HepG2 (cell line): ENCODE measurements around the gene IFIT3. TPM values are rescaled to one million over a fixed set of nuclear protein-coding genes. Genes with fewer than 3 reads are reported as not detected.

Source experiments
- FOXK2 ChIP-seq: fragments of 450-650 bp; IDR thresholded peaks from 2 replicates; pipeline ENCODE4 v1.6.1; 2016
- HNF4A ChIP-seq: sonication (generic); formaldehyde crosslinking; IDR thresholded peaks from 2 replicates; pipeline ENCODE4 v1.4.0; 2020; ENCODE audit warnings: missing genetic modification reagents
- KAT8 ChIP-seq: IDR thresholded peaks from 2 replicates; pipeline ENCODE4 v1.6.1; 2016; ENCODE audit warnings: missing genetic modification reagents, missing compliant biosample characterization
- MBNL3 ChIP-seq: fragments of 250-450 bp; sonication (Bioruptor Pico); conservative IDR thresholded peaks from 2 replicates; pipeline ENCODE4 v1.8.0; 2022; ENCODE audit warnings: mild to moderate bottlenecking, inconsistent platforms
- NONO ChIP-seq, 2 experiments: fragments of 450-650 bp in 1 of 2; sonication (generic) in 1 of 2; formaldehyde crosslinking in 1 of 2; IDR thresholded peaks in 1 of 2; conservative IDR thresholded peaks in 1 of 2; 2 replicates each; pipeline versions ENCODE4 v1.6.1 to v1.8.0; 2017 to 2022; ENCODE audit warnings: mild to moderate bottlenecking in 1 of 2, missing genetic modification reagents in 1 of 2, moderate library complexity in 1 of 2
- RBM22 ChIP-seq: fragments of 200-400 bp; formaldehyde crosslinking; optimal IDR thresholded peaks from 2 replicates; pipeline ENCODE3; 2017; ENCODE audit warnings: mild to moderate bottlenecking, low read length, moderate library complexity
- SIN3A ChIP-seq: IDR thresholded peaks from 2 replicates; pipeline ENCODE4 v1.6.1; 2011; ENCODE audit warnings: low read depth, mild to moderate bottlenecking, control low read depth, low read length, borderline replicate concordance
- SPEN ChIP-seq: sonication (generic); formaldehyde crosslinking; IDR thresholded peaks from 2 replicates; pipeline ENCODE4 v1.5.1; 2020; ENCODE audit warnings: low read depth, mild to moderate bottlenecking, missing genetic modification reagents
- TGIF2 ChIP-seq: IDR thresholded peaks from 2 replicates; pipeline ENCODE4 v1.6.1; 2016; ENCODE audit warnings: control low read depth, missing compliant biosample characterization
- YY1 ChIP-seq: IDR thresholded peaks from 2 replicates; pipeline ENCODE4 v1.6.1; 2011; ENCODE audit warnings: low read length, low read depth, moderate library complexity, mild to moderate bottlenecking; ENCODE audit not compliant: insufficient read depth, insufficient replicate concordance
- ZNF296 ChIP-seq: sonication (generic); formaldehyde crosslinking; conservative IDR thresholded peaks from 2 replicates; pipeline ENCODE4 v1.5.0; 2020; ENCODE audit warnings: mild to moderate bottlenecking, missing genetic modification reagents
- ZNF362 ChIP-seq: sonication (generic); formaldehyde crosslinking; IDR thresholded peaks from 2 replicates; pipeline ENCODE4 v1.4.0; 2020; ENCODE audit warnings: missing genetic modification reagents, mild to moderate bottlenecking, borderline replicate concordance
- ZNF512 ChIP-seq: sonication (generic); formaldehyde crosslinking; IDR thresholded peaks from 2 replicates; pipeline ENCODE4 v1.4.0; 2020; ENCODE audit warnings: mild to moderate bottlenecking, missing genetic modification reagents
- ZNF562 ChIP-seq: sonication (generic); formaldehyde crosslinking; IDR thresholded peaks from 2 replicates; pipeline ENCODE4 v1.8.0; 2022; ENCODE audit warnings: missing genetic modification reagents, borderline replicate concordance
- ZNF569 ChIP-seq: sonication (generic); formaldehyde crosslinking; IDR thresholded peaks from 2 replicates; pipeline ENCODE4 v1.5.0; 2020; ENCODE audit warnings: mild to moderate bottlenecking, missing genetic modification reagents, moderate library complexity, borderline replicate concordance
- ZNF614 ChIP-seq: IDR thresholded peaks from 2 replicates; pipeline ENCODE4 v1.6.1; 2018; ENCODE audit warnings: missing biosample characterization, missing genetic modification reagents, inconsistent platforms, borderline replicate concordance
- ZNF740 ChIP-seq: sonication (generic); formaldehyde crosslinking; IDR thresholded peaks from 2 replicates; pipeline ENCODE4 v1.4.0; 2020; ENCODE audit warnings: missing genetic modification reagents
- ZNF878 ChIP-seq: sonication (generic); formaldehyde crosslinking; IDR thresholded peaks from 2 replicates; pipeline ENCODE4 v1.8.1; 2023; ENCODE audit warnings: mild to moderate bottlenecking, missing genetic modification reagents, moderate library complexity
- polyA plus RNA-seq, 8 experiments: library from polyadenylated mRNA; depleted of rRNA in 3 of 8; stranded (reverse) in 7 of 8; unstranded in 1 of 8; fragments of >200 nt; fragmentation: Illumina TruSeq in 4 of 8; extraction: Trizol in 4 of 8; gene quantifications; 2 replicates each; pipeline versions ENCODE4 v1.2.1 to v1.2.3, GENCODE V29; 2011 to 2016; ENCODE audit warnings: low read depth in 4 of 8, missing spikeins in 1 of 8, mixed read lengths in 1 of 8; ENCODE audit not compliant: insufficient read depth in 1 of 8
- total RNA-seq, 5 experiments: library from RNA; depleted of rRNA; stranded (reverse); fragments of >200 nt; fragmentation: Illumina TruSeq; extraction: Trizol; gene quantifications; 2 replicates each; pipeline ENCODE4 v1.2.3, GENCODE V29; 2016; ENCODE audit warnings: low read depth in 1 of 5
- TF ChIP-seq, protein P1 (sequence below): sonication (generic); formaldehyde crosslinking; IDR thresholded peaks from 2 replicates; pipeline ENCODE4 v1.4.0; 2020; ENCODE audit warnings: missing genetic modification reagents, borderline replicate concordance
- TF ChIP-seq, protein P2 (sequence below): IDR thresholded peaks from 2 replicates; pipeline ENCODE4 v1.6.1; 2018; ENCODE audit warnings: missing genetic modification reagents, mild to moderate bottlenecking, missing compliant biosample characterization

IFIT3 gene
- total and polyA plus RNA-seq, 2 of the 13 experiments (the other 11 are each of a cell fraction or from before 2014, with no cell fraction given): 0.48 to 3.1 TPM

DNA sequence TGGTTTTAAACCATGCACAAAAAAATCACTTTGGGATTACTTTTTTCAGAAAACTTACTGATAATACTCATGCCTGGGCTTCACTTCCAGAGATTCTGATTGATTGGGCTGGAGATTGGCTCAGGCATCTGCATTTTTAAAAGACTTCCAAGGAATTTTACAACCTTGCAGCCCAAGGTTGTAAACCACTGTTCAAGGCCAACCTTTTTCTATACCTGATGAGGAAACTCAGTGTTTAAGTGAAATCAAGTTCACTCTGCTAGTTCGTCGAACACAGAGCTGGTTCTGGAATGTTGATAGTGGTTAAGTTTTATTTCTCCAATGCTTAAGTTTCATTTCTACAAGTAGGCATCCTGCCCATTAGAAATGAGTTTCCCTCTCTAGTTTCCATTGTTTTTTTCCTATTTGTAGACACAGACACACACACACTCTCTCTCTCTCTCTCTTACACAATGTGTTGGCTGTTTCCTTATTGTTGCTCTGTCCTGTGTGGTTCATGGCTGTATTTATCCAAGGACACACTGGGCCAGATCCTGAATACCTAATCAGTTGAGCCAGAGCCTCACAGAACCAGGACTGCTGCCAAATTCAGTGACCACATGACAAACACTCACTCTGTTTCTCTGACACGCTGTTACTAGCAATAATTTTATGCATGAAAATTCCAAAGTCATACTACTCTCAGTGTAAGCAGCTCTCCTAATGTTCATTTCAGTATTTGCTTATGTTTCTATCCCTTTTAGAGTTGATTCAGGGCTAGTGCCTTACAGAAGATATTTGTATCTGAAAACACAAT is 46.3 kb downstream of the IFIT3 start (continued):
- TF ChIP-seq ZNF740 (CRISPR knock-in tag): no peak
- 0 out of 2 replicates have a peak, but pooled peaks have one; percentile 25 for TF ChIP-seq MBNL3 (CRISPR knock-in tag)
- peak; percentile 90 for TF ChIP-seq FOXK2
- TF ChIP-seq, protein P1, sequence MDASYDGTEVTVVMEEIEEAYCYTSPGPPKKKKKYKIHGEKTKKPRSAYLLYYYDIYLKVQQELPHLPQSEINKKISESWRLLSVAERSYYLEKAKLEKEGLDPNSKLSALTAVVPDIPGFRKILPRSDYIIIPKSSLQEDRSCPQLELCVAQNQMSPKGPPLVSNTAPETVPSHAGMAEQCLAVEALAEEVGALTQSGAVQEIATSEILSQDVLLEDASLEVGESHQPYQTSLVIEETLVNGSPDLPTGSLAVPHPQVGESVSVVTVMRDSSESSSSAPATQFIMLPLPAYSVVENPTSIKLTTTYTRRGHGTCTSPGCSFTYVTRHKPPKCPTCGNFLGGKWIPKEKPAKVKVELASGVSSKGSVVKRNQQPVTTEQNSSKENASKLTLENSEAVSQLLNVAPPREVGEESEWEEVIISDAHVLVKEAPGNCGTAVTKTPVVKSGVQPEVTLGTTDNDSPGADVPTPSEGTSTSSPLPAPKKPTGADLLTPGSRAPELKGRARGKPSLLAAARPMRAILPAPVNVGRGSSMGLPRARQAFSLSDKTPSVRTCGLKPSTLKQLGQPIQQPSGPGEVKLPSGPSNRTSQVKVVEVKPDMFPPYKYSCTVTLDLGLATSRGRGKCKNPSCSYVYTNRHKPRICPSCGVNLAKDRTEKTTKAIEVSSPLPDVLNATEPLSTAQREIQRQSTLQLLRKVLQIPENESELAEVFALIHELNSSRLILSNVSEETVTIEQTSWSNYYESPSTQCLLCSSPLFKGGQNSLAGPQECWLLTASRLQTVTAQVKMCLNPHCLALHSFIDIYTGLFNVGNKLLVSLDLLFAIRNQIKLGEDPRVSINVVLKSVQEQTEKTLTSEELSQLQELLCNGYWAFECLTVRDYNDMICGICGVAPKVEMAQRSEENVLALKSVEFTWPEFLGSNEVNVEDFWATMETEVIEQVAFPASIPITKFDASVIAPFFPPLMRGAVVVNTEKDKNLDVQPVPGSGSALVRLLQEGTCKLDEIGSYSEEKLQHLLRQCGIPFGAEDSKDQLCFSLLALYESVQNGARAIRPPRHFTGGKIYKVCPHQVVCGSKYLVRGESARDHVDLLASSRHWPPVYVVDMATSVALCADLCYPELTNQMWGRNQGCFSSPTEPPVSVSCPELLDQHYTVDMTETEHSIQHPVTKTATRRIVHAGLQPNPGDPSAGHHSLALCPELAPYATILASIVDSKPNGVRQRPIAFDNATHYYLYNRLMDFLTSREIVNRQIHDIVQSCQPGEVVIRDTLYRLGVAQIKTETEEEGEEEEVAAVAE: peak; percentile 74; the same call in 1 of the 2 replicates
- TF ChIP-seq SPEN (CRISPR knock-in tag): peak; percentile 48; the same call in 1 of the 2 replicates
- 0 out of 2 replicates have a peak, but pooled peaks have one; percentile 22 for TF ChIP-seq ZNF878 (CRISPR knock-in tag)
- peak; percentile 77 for TF ChIP-seq ZNF614 (CRISPR knock-in tag)
- 0 out of 2 replicates have a peak, but pooled peaks have one; percentile 34 for TF ChIP-seq SIN3A
- no peak for TF ChIP-seq YY1
- TF ChIP-seq KAT8 (CRISPR knock-in tag): peak; percentile 65
- no peak for TF ChIP-seq ZNF562
- peak; percentile 85 for TF ChIP-seq ZNF362 (CRISPR knock-in tag)
- TF ChIP-seq TGIF2 (CRISPR knock-in tag): peak; percentile 70; the same call in 1 of the 2 replicates
- peak; percentile 79 for TF ChIP-seq HNF4A (CRISPR knock-in tag)
- TF ChIP-seq NONO (IDR thresholded peaks at IDR 0.05): no peak
- peak; percentile 72 for TF ChIP-seq NONO (CRISPR knock-in tag; conservative IDR thresholded peaks at IDR 0.05)
- TF ChIP-seq ZNF569 (CRISPR knock-in tag): no peak
- TF ChIP-seq RBM22: peak; percentile 33
- TF ChIP-seq ZNF512: 0 out of 2 replicates have a peak, but pooled peaks have one; percentile 51
- no peak for TF ChIP-seq ZNF296 (CRISPR knock-in tag)
- TF ChIP-seq, protein P2, sequence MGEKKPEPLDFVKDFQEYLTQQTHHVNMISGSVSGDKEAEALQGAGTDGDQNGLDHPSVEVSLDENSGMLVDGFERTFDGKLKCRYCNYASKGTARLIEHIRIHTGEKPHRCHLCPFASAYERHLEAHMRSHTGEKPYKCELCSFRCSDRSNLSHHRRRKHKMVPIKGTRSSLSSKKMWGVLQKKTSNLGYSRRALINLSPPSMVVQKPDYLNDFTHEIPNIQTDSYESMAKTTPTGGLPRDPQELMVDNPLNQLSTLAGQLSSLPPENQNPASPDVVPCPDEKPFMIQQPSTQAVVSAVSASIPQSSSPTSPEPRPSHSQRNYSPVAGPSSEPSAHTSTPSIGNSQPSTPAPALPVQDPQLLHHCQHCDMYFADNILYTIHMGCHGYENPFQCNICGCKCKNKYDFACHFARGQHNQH (CRISPR knock-in tag): 0 out of 2 replicates have a peak, but pooled peaks have one; percentile 32
